Pericardium fibroblast (primary cell): ENCODE measurements around the gene MPDZ. TPM values are rescaled to one million over a fixed set of nuclear protein-coding genes. Genes with fewer than 3 reads are reported as not detected.

Experiments
- total RNA-seq: library from RNA; depleted of rRNA; stranded (reverse); fragments of >200 nt; gene quantifications from 2 replicates; pipeline ENCODE4 v1.2.3, GENCODE V29; 2015

The MPDZ gene, protein sequence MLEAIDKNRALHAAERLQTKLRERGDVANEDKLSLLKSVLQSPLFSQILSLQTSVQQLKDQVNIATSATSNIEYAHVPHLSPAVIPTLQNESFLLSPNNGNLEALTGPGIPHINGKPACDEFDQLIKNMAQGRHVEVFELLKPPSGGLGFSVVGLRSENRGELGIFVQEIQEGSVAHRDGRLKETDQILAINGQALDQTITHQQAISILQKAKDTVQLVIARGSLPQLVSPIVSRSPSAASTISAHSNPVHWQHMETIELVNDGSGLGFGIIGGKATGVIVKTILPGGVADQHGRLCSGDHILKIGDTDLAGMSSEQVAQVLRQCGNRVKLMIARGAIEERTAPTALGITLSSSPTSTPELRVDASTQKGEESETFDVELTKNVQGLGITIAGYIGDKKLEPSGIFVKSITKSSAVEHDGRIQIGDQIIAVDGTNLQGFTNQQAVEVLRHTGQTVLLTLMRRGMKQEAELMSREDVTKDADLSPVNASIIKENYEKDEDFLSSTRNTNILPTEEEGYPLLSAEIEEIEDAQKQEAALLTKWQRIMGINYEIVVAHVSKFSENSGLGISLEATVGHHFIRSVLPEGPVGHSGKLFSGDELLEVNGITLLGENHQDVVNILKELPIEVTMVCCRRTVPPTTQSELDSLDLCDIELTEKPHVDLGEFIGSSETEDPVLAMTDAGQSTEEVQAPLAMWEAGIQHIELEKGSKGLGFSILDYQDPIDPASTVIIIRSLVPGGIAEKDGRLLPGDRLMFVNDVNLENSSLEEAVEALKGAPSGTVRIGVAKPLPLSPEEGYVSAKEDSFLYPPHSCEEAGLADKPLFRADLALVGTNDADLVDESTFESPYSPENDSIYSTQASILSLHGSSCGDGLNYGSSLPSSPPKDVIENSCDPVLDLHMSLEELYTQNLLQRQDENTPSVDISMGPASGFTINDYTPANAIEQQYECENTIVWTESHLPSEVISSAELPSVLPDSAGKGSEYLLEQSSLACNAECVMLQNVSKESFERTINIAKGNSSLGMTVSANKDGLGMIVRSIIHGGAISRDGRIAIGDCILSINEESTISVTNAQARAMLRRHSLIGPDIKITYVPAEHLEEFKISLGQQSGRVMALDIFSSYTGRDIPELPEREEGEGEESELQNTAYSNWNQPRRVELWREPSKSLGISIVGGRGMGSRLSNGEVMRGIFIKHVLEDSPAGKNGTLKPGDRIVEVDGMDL (N-terminal part only)
- 16.9 and 25.4 TPM in 2 replicates for total RNA-seq

DNA sequence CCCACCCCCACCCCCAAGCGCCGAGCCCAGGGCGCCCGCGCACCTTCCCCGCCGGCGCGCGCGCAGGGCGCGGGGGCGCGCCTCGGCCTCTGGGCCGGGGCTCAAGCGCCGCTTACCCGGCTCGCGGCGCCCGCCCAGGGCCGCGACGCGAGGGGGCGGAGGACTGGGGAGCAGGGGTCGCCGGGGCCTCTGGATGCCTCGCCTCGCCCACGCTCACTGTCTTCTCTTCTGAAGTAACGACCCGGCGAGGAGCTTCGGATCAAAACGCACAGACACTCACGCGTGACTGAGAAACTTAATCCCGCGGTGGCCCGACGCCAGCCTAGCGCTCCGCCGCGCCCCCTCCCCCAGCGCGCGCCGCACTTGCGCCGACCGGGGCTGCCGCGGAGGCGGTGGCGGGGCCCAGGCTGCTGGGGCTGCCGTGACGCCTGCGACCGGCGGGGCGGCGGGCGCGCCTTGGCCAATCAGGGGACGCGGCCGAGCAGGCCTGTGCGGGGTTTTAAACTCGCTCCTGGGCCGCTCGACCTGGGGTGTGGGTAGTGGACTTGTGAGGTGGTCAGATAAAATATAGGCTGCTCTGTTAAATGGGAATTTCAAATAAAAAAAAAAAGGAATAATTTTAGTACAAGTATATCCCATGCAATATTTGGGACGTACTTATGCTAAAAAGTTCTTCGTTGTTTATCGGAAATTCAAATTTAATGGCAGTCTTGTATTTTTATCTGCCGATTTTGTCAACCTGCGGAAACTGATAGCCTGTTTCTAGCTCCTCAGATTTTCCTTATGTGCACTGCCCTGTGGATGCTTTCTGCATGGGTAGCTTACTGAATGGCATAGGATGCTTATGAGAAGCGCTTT, at the start of gene MPDZ:
TSS of gene MPDZ (minus strand) at position 409 of the 858 bp plus-strand sequence. CDS start 29,377 bp downstream, outside the sequence.

